ENCODE results near the gene LRFN2. TPM values are rescaled to one million over a fixed set of nuclear protein-coding genes. Genes with fewer than 3 reads are reported as not detected.
A peak's percentile ranks its signal among the peaks of the same experiment; 100 is the strongest.

Gene LRFN2
- total RNA-seq, 2 donors from 2014 or later: 0.62 TPM; not detected in 1

DNA sequence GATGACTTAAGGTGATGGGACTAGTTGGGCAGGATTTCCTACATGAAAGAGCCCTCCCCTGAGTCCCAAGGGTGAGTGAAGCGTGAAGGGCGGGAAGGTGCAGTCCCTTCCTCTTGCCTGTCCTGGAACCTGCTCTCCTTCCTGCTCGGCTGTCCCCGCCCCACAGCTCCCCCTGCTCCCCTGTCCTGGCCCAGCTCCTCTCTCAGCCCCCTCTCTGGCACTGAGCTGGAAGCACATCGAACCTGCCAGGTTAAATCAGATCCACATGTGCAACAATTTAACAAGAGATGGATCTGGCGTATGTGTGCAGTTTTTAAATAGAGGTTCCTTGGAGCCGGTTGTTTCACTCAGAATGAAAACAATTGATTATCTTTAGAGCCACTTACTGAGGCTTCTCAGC, 95.0 kb downstream of the LRFN2 start:
- WGBS: 21% methylated on average over 7 of the region's 7 CpGs
- Histone ChIP-seq H3K27ac (no peak overlapping the region), H3K9me3 (no peaks in the 10 kb centered on the region), H3K4me3 (no peak overlapping the region), H3K4me1 (replicated peaks) (no peaks in the 10 kb centered on the region), H3K27me3 (replicated peaks; ENCODE audit: insufficient read depth) (no peaks in the 10 kb centered on the region), H3K36me3 (no peaks in the 10 kb centered on the region)
- intact Hi-C loops (cut with DNase I): no loop called here
- TF ChIP-seq POLR2A (IDR thresholded peaks at IDR 0.05): no peak
- TF ChIP-seq POLR2AphosphoS5 (IDR thresholded peaks at IDR 0.05): no peak
- TF ChIP-seq, protein P1, sequence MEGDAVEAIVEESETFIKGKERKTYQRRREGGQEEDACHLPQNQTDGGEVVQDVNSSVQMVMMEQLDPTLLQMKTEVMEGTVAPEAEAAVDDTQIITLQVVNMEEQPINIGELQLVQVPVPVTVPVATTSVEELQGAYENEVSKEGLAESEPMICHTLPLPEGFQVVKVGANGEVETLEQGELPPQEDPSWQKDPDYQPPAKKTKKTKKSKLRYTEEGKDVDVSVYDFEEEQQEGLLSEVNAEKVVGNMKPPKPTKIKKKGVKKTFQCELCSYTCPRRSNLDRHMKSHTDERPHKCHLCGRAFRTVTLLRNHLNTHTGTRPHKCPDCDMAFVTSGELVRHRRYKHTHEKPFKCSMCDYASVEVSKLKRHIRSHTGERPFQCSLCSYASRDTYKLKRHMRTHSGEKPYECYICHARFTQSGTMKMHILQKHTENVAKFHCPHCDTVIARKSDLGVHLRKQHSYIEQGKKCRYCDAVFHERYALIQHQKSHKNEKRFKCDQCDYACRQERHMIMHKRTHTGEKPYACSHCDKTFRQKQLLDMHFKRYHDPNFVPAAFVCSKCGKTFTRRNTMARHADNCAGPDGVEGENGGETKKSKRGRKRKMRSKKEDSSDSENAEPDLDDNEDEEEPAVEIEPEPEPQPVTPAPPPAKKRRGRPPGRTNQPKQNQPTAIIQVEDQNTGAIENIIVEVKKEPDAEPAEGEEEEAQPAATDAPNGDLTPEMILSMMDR (IDR thresholded peaks at IDR 0.05): no peak
- DNase-seq (ENCODE audit: low spot score): peak; percentile 5

DNA sequence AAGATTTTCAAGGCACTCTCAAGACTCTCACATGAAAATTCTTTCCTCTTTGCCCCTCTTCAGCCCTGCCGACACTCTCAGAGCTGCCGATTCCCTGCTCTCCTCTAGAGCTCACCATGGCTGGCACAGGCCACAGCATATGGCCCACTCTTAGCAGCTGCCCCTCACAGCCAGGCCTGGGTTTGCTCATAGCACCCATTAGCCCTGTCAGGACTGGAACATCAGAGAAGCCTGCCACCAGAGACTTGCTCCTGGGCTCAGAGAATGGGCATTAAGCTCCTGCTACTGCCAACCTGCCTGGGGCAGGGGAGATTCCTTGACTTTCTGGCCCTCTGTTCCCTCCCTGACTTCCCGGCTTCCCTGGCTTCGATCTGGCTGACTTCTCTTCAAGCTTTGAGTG, 96.7 kb downstream of the LRFN2 start:
- H3K36me3 ChIP-seq: no peaks in the 10 kb centered on the region
- H3K27me3 ChIP-seq (replicated peaks; ENCODE audit: insufficient read depth): no peaks in the 10 kb centered on the region
- no peaks in the 10 kb centered on the region for H3K9me3 ChIP-seq
- intact Hi-C loops (cut with DNase I): no loop called here
- TF ChIP-seq POLR2AphosphoS5 (IDR thresholded peaks at IDR 0.05): no peak
- no peak for TF ChIP-seq POLR2A (IDR thresholded peaks at IDR 0.05)
- TF ChIP-seq, protein P1 (IDR thresholded peaks at IDR 0.05): no peak
- no peak overlapping the region for H3K4me3 ChIP-seq
- no peaks in the 10 kb centered on the region for H3K4me1 ChIP-seq (replicated peaks)
- WGBS: 95% methylated on average over 4 of the region's 4 CpGs
- no peak overlapping the region for H3K27ac ChIP-seq
- DNase-seq (ENCODE audit: low spot score): no peak

DNA sequence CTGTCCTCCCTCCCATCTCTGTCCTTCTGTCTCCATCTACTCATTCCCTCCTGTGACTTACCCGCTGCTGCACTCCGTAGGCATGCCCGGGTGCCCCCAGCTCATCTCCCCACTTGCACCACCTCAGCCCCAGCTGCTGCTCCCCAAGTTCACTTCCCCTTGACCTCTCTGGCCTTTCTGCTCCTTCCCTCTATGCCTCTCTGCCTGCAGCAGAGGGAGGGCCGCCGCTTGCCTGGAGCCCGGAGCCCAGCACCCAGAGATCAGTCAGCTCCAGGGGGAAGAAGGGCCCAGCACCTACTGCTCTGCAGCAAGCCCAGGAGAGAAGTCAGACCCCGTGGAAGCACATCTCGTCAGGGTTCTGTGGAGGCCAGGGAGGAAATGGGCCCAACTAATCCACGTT, 97.4 kb downstream of the LRFN2 start:
- Histone ChIP-seq H3K36me3 (no peaks in the 10 kb centered on the region), H3K4me1 (replicated peaks) (no peaks in the 10 kb centered on the region), H3K4me3 (no peak overlapping the region), H3K27ac (no peak overlapping the region), H3K9me3 (no peaks in the 10 kb centered on the region), H3K27me3 (replicated peaks; ENCODE audit: insufficient read depth) (no peaks in the 10 kb centered on the region)
- DNase-seq (ENCODE audit: low spot score): no peak
- 88% methylated on average over 9 of the region's 9 CpGs for WGBS
- TF ChIP-seq POLR2A (IDR thresholded peaks at IDR 0.05): no peak
- TF ChIP-seq POLR2AphosphoS5 (IDR thresholded peaks at IDR 0.05): no peak
- TF ChIP-seq, protein P1 (IDR thresholded peaks at IDR 0.05): no peak
- intact Hi-C loops (cut with DNase I): no loop called here

DNA sequence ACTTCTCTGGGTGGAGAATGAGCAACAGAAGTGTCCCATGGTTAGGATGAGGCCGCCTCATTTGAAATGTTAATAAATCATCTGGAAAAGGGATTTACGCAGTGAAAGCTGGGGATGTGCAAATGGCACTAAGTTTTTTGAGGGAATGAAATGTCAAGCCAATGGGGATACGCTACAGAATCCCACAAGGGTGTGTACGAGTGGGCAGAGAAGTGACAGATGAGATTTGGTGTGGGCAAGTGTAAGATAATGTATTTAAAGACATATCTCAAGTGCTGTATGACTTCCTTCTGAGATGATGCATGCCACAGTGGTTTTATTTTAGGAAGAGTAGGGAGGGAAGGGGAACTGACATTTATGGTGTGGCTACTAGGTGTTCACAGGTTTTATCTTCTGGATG, 100.6 kb downstream of the LRFN2 start:
- TF ChIP-seq POLR2A (IDR thresholded peaks at IDR 0.05) (no peak), POLR2AphosphoS5 (IDR thresholded peaks at IDR 0.05) (no peak)
- TF ChIP-seq, protein P1 (IDR thresholded peaks at IDR 0.05): no peak
- intact Hi-C loops (cut with DNase I): no loop called here
- 94% methylated on average over 4 of the region's 4 CpGs for WGBS
- no peaks in the 10 kb centered on the region for H3K27me3 ChIP-seq (replicated peaks; ENCODE audit: insufficient read depth)
- no peaks in the 10 kb centered on the region for H3K9me3 ChIP-seq
- no peaks in the 10 kb centered on the region for H3K4me1 ChIP-seq (replicated peaks)
- no peak overlapping the region for H3K27ac ChIP-seq
- DNase-seq (ENCODE audit: low spot score): no peak
- no peak overlapping the region for H3K4me3 ChIP-seq
- H3K36me3 ChIP-seq: no peaks in the 10 kb centered on the region

DNA sequence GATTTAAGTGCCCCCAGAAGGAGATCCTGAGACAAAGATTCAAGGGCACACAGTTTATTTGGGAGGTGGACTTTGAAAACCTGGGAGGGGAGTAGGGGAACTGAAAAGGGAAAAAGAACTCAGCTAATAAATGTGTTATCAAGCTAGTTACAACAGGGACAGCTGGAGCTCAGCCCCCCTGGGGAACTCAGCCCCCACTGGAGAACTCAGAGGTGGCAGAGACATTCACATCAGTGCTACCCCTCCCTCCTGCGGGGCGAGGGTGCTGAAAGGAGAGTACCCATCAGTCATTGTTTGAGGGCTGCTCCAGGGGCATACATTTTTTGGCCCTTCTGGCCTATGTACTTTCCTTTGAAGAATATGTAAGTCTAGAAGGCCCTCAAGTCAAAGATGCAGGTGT, 101.4 kb downstream of the LRFN2 start:
- no peak for DNase-seq (ENCODE audit: low spot score)
- WGBS: 68% methylated on average over 2 of the region's 2 CpGs
- Histone ChIP-seq H3K27me3 (replicated peaks; ENCODE audit: insufficient read depth) (no peaks in the 10 kb centered on the region), H3K4me1 (replicated peaks) (no peaks in the 10 kb centered on the region), H3K4me3 (no peak overlapping the region), H3K9me3 (no peaks in the 10 kb centered on the region), H3K27ac (no peak overlapping the region), H3K36me3 (no peaks in the 10 kb centered on the region)
- intact Hi-C loops (cut with DNase I): no loop called here
- no peak for TF ChIP-seq POLR2A (IDR thresholded peaks at IDR 0.05)
- TF ChIP-seq, protein P1 (IDR thresholded peaks at IDR 0.05): no peak
- no peak for TF ChIP-seq POLR2AphosphoS5 (IDR thresholded peaks at IDR 0.05)

All from prostate gland (tissue), 2 donors.